H1 (cell line): ENCODE results near the gene PABPN1. TPM values are rescaled to one million over a fixed set of nuclear protein-coding genes. Genes with fewer than 3 reads are reported as not detected.

Experiments used
- CTCF ChIA-PET: fragments of 300-600 bp; sonication (Branson Sonifier 250); formaldehyde crosslinking; loops from one replicate; lab custom pipeline; 2021; ENCODE audit not compliant: partially characterized antibody; lab: Charles Lee
- POLR2A ChIA-PET: fragments of 300-600 bp; sonication (Branson Sonifier 250); formaldehyde crosslinking; loops from one replicate; lab custom pipeline; 2021; ENCODE audit warnings: inconsistent platforms; ENCODE audit not compliant: partially characterized antibody; lab: Charles Lee
- DNase-seq, 2 experiments: peaks; one replicate each; pipeline versions ENCODE4 v3.0.0 to v3.0.0-alpha.2; 2010 to 2022; ENCODE audit warnings: low spot score in 2 of 2, low read depth in 1 of 2, mixed read lengths in 1 of 2
- FAIRE-seq: peaks from 2 replicates; lab custom pipeline; 2011; peaks lifted over from hg19 to GRCh38; lab: Jason Lieb, UNC
- H2AFZ ChIP-seq: 2 replicates; pipeline ENCODE4 v1.8.1; 2012; ENCODE audit warnings: low read length, inconsistent platforms
- H2AK5ac ChIP-seq: 2 replicates; pipeline ENCODE4 v1.6.1; 2013; ENCODE audit warnings: low read depth, low read length
- H2BK120ac ChIP-seq: replicated peaks from 2 replicates; pipeline ENCODE3; 2013; ENCODE audit warnings: low read depth, low read length, inconsistent platforms
- H2BK12ac ChIP-seq: 2 replicates; pipeline ENCODE4 v1.6.1; 2013; ENCODE audit warnings: low read depth, low read length
- H2BK15ac ChIP-seq: 2 replicates; pipeline ENCODE4 v1.6.1; 2013; ENCODE audit warnings: low read length
- H2BK20ac ChIP-seq: 2 replicates; pipeline ENCODE4 v1.6.1; 2013; ENCODE audit warnings: low read length
- H2BK5ac ChIP-seq: 2 replicates; pipeline ENCODE4 v1.6.1; 2013; ENCODE audit warnings: low read depth, low read length
- H3K14ac ChIP-seq: 2 replicates; pipeline ENCODE4 v1.6.1; 2013; ENCODE audit warnings: inconsistent platforms; ENCODE audit not compliant: insufficient read length
- H3K18ac ChIP-seq: 2 replicates; pipeline ENCODE4 v1.6.1; 2013; ENCODE audit warnings: low read length; ENCODE audit errors: extremely low read depth
- H3K23ac ChIP-seq: 2 replicates; pipeline ENCODE4 v1.6.1; 2013; ENCODE audit warnings: inconsistent platforms; ENCODE audit not compliant: insufficient read length
- H3K23me2 ChIP-seq: 2 replicates; pipeline ENCODE4 v1.6.1; 2013; ENCODE audit warnings: low read depth, low read length
- H3K27ac ChIP-seq: 2 replicates; pipeline ENCODE4 v1.6.1; 2011; ENCODE audit warnings: low read depth, low read length, inconsistent platforms
- H3K27me3 ChIP-seq, 4 experiments: replicated peaks in 1 of 4; 1 replicate in 1 of 4; 2 replicates in 3 of 4; pipeline versions ENCODE4 v1.6.1 to v1.8.1; 2011 to 2013; ENCODE audit warnings: low read length in 3 of 4, mild to moderate bottlenecking in 3 of 4, inconsistent platforms in 2 of 4, mixed read lengths in 2 of 4, moderate library complexity in 1 of 4; ENCODE audit not compliant: control insufficient read depth in 3 of 4, insufficient read depth in 3 of 4; ENCODE audit errors: extremely low read depth in 1 of 4
- H3K36me3 ChIP-seq, 4 experiments: 2 replicates each; pipeline versions ENCODE4 v1.6.1 to v1.8.1; 2011 to 2013; ENCODE audit warnings: mild to moderate bottlenecking in 4 of 4, low read length in 3 of 4, moderate library complexity in 2 of 4, control low read depth in 1 of 4, inconsistent platforms in 1 of 4; ENCODE audit not compliant: insufficient read depth in 4 of 4, control insufficient read depth in 2 of 4
- H3K4ac ChIP-seq: replicated peaks from 2 replicates; pipeline ENCODE3; 2013; ENCODE audit warnings: low read length, low read depth, mixed read lengths, inconsistent platforms; ENCODE audit not compliant: insufficient read length
- H3K4me1 ChIP-seq, 4 experiments: replicated peaks in 1 of 4; 1 replicate in 1 of 4; 2 replicates in 3 of 4; pipeline versions ENCODE4 v1.6.1 to v1.8.1; 2011 to 2013; ENCODE audit warnings: low read length in 3 of 4, inconsistent platforms in 2 of 4, mixed read lengths in 1 of 4; ENCODE audit not compliant: insufficient read depth in 4 of 4, control insufficient read depth in 3 of 4
- H3K4me2 ChIP-seq, 2 experiments: 2 replicates each; pipeline versions ENCODE4 v1.6.1 to v1.8.1; 2011 to 2013; ENCODE audit warnings: low read depth in 2 of 2, low read length in 2 of 2, control low read depth in 1 of 2, inconsistent platforms in 1 of 2, mild to moderate bottlenecking in 1 of 2; ENCODE audit not compliant: insufficient read depth in 1 of 2
- H3K4me3 ChIP-seq, 4 experiments: fragments of 200-600, 300-600 bp in 1 of 4; sonication (generic), shearing (Covaris generic), sonication (Bioruptor Twin) in 1 of 4; 2 replicates each; pipeline versions ENCODE4 v1.5.1 to v1.8.1; 2011 to 2016; ENCODE audit warnings: low read length in 4 of 4, low read depth in 3 of 4, control low read depth in 2 of 4, inconsistent platforms in 2 of 4, mild to moderate bottlenecking in 2 of 4, mixed read lengths in 1 of 4, moderate library complexity in 1 of 4; ENCODE audit not compliant: insufficient read depth in 2 of 4; ENCODE audit errors: extremely low read depth in 1 of 4
- H3K56ac ChIP-seq: replicated peaks from 2 replicates; pipeline ENCODE3; 2013; ENCODE audit warnings: low read depth, mild to moderate bottlenecking, mixed read lengths, low read length, inconsistent platforms; ENCODE audit not compliant: insufficient read length
- H3K79me1 ChIP-seq: 2 replicates; pipeline ENCODE4 v1.6.1; 2013; ENCODE audit warnings: low read depth, low read length, control low read depth
- H3K79me2 ChIP-seq, 2 experiments: 2 replicates each; pipeline versions ENCODE4 v1.6.1 to v1.8.1; 2012 to 2013; ENCODE audit warnings: low read length in 2 of 2, mild to moderate bottlenecking in 2 of 2, inconsistent platforms in 1 of 2; ENCODE audit not compliant: insufficient read depth in 2 of 2, control insufficient read depth in 1 of 2
- H3K9ac ChIP-seq, 4 experiments: replicated peaks in 1 of 4; 1 replicate in 1 of 4; 2 replicates in 3 of 4; pipeline versions ENCODE4 v1.6.1 to v1.8.1; 2011 to 2013; ENCODE audit warnings: low read depth in 3 of 4, low read length in 3 of 4, control low read depth in 2 of 4, mild to moderate bottlenecking in 2 of 4, moderate library complexity in 2 of 4, inconsistent platforms in 1 of 4; ENCODE audit errors: extremely low read depth in 1 of 4
- H3K9me3 ChIP-seq, 2 experiments: 2 replicates each; pipeline versions ENCODE4 v1.6.1 to v1.8.1; 2012 to 2013; ENCODE audit warnings: mild to moderate bottlenecking in 2 of 2, moderate library complexity in 2 of 2, control low read depth in 1 of 2, inconsistent platforms in 1 of 2, low read depth in 1 of 2, low read length in 1 of 2, mixed read lengths in 1 of 2; ENCODE audit not compliant: insufficient read depth in 2 of 2
- H4K20me1 ChIP-seq, 2 experiments: replicated peaks in 1 of 2; 2 replicates each; pipeline versions ENCODE3 to v1.8.1; 2011 to 2013; ENCODE audit warnings: inconsistent platforms in 2 of 2, low read length in 2 of 2, mild to moderate bottlenecking in 1 of 2; ENCODE audit not compliant: insufficient read depth in 2 of 2, control insufficient read depth in 1 of 2
- H4K5ac ChIP-seq: 2 replicates; pipeline ENCODE4 v1.6.1; 2013; ENCODE audit warnings: low read length, low read depth, mixed read lengths, inconsistent platforms; ENCODE audit not compliant: insufficient read length
- H4K8ac ChIP-seq: 2 replicates; pipeline ENCODE4 v1.8.0; 2013; ENCODE audit warnings: mild to moderate bottlenecking, moderate library complexity, low read length, inconsistent platforms; ENCODE audit not compliant: insufficient read depth; ENCODE audit errors: extremely low read depth
- H4K91ac ChIP-seq: replicated peaks from 2 replicates; pipeline ENCODE3; 2013; ENCODE audit warnings: low read length, mixed read lengths, inconsistent platforms; ENCODE audit not compliant: insufficient read length
- ASH2L ChIP-seq: fragments of 200-600, 300-600 bp; sonication (generic); IDR thresholded peaks from one replicate; pipeline ENCODE4 v1.7.1; 2017; ENCODE audit warnings: low read length
- BCL11A ChIP-seq, 2 experiments: IDR thresholded peaks; one replicate each; pipeline ENCODE4 v1.6.1; 2011; ENCODE audit warnings: low read depth in 2 of 2, low read length in 2 of 2, mild to moderate bottlenecking in 2 of 2
- CBX5 ChIP-seq: fragments of 300-800, 300-1000 bp; sonication (generic); IDR thresholded peaks from 2 replicates; pipeline ENCODE4 v1.7.1; 2016; ENCODE audit warnings: antibody characterized with exemption, low read length, low read depth
- CHD1 ChIP-seq: IDR thresholded peaks from 2 replicates; pipeline ENCODE4 v1.6.1; 2012; ENCODE audit warnings: low read depth, low read length, improper control_type of control experiment
- EGR1 ChIP-seq: IDR thresholded peaks from 2 replicates; pipeline ENCODE4 v1.6.1; 2011; ENCODE audit warnings: low read depth, low read length, borderline replicate concordance
- GABPA ChIP-seq: IDR thresholded peaks from 2 replicates; pipeline ENCODE4 v1.6.1; 2011; ENCODE audit warnings: mild to moderate bottlenecking, low read length, moderate library complexity, borderline replicate concordance; ENCODE audit not compliant: insufficient read depth
- KDM4A ChIP-seq: IDR thresholded peaks from one replicate; pipeline ENCODE4 v1.7.1; 2012; ENCODE audit warnings: low read depth, mild to moderate bottlenecking, moderate library complexity, low read length, inconsistent platforms; ENCODE audit not compliant: severe bottlenecking
- NANOG ChIP-seq: IDR thresholded peaks from 2 replicates; pipeline ENCODE4 v1.6.1; 2011; ENCODE audit warnings: low read length, low read depth, mild to moderate bottlenecking, inconsistent platforms; ENCODE audit not compliant: insufficient read depth, poor library complexity, severe bottlenecking
- PHF8 ChIP-seq: fragments of 200-600 bp; sonication (generic); conservative IDR thresholded peaks from 2 replicates; pipeline ENCODE4 v1.7.1; 2012; ENCODE audit warnings: low read depth, mild to moderate bottlenecking, inconsistent platforms, low read length, moderate library complexity
- RAD21 ChIP-seq, 2 experiments: IDR thresholded peaks in 1 of 2; conservative IDR thresholded peaks in 1 of 2; 2 replicates each; pipeline ENCODE4 v1.6.1; 2011; ENCODE audit warnings: low read depth in 2 of 2, low read length in 2 of 2, improper control_type of control experiment in 1 of 2, inconsistent platforms in 1 of 2, mild to moderate bottlenecking in 1 of 2, moderate library complexity in 1 of 2
- RNF2 ChIP-seq: fragments of 200-900, 300-1000 bp; sonication (generic); IDR thresholded peaks from 2 replicates; pipeline ENCODE4 v1.7.1; 2016; ENCODE audit warnings: borderline replicate concordance, low read depth, mild to moderate bottlenecking, antibody characterized with exemption, low read length; ENCODE audit not compliant: poor library complexity, severe bottlenecking; ENCODE audit errors: missing control alignments
- SP2 ChIP-seq: IDR thresholded peaks from 2 replicates; pipeline ENCODE4 v1.6.1; 2012; ENCODE audit warnings: mild to moderate bottlenecking, low read length, inconsistent platforms
- TBP ChIP-seq: IDR thresholded peaks from 2 replicates; pipeline ENCODE4 v1.6.1; 2011; ENCODE audit warnings: low read depth, low read length, improper control_type of control experiment
- WGBS, 2 experiments: shearing (Covaris generic) in 1 of 2; methylation state at CpG; one replicate each; pipeline versions ENCODE4 v1.1.6 to v1.1.7; 2013 to 2015; ENCODE audit warnings: low lambda C conversion rate in 2 of 2, mixed read lengths in 2 of 2, inconsistent platforms in 1 of 2, low coverage in 1 of 2, missing lambda C conversion rate in 1 of 2; ENCODE audit not compliant: insufficient replicate concordance in 2 of 2, insufficient coverage in 1 of 2, insufficient read length in 1 of 2; ENCODE audit errors: extremely low coverage in 1 of 2, missing lambda C conversion rate in 1 of 2; 5-methylcytosine and 5-hydroxymethylcytosine counted together
- polyA plus RNA-seq, 7 experiments: library from polyadenylated mRNA; depleted of rRNA in 3 of 7; stranded (reverse) in 5 of 7; unstranded in 2 of 7; fragments of >200 nt in 5 of 7; fragments of 200-250 nt in 2 of 7; gene quantifications; 1 replicate in 5 of 7; 2 replicates in 1 of 7; 4 replicates in 1 of 7; pipeline versions ENCODE4 v1.2.1 to v1.2.3, GENCODE V29; 2011 to 2013; ENCODE audit warnings: missing spikeins in 2 of 7, mixed read lengths in 2 of 7
- total RNA-seq: library from RNA; stranded (reverse); fragmentation: NEBNext Ultra II Directional; extraction: Animal tissue kit (Norgen Biotek cat#: 25700); gene quantifications from 2 replicates; pipeline ENCODE4 v1.2.1, GENCODE V29; 2021

The PABPN1 gene
- total and polyA plus RNA-seq, 2 of the 8 experiments (the other 6 are each of a cell fraction or from before 2014, with no cell fraction given), result 300 to 331 TPM

GRCh38 chr14:23277189-23277588, 44.1 kb upstream of the PABPN1 start:
- Histone ChIP-seq H3K27me3 (peaks cover 0 to 13% (median 6%) of the 10 kb centered on the region in 4 experiments; a peak in 4 of 7 replicates), H3K4ac (no peak overlapping the region), H2BK5ac (no peak overlapping the region), H2BK20ac (no peak overlapping the region), H4K91ac (no peak overlapping the region), H4K8ac (no peak overlapping the region), H3K23me2 (no peaks in the 10 kb centered on the region; the same call in 1 of the 2 replicates), H3K4me2 (no peak overlapping the region), H3K9me3 (no peaks in the 10 kb centered on the region), H3K9ac (no peak overlapping the region), H3K56ac (no peak overlapping the region), H3K36me3 (no peaks in the 10 kb centered on the region), H4K5ac (no peak overlapping the region), H4K20me1 (peaks cover 2 to 5% of the 10 kb centered on the region in 2 experiments), H2BK15ac (no peak overlapping the region), H3K79me2 (no peaks in the 10 kb centered on the region), H2AFZ (no peak overlapping the region), H2BK12ac (no peak overlapping the region), H3K4me1 (peaks cover 2 to 7% (median 5%) of the 10 kb centered on the region in 4 experiments; a peak in 4 of 7 replicates), H3K14ac (no peak overlapping the region), H2AK5ac (no peak overlapping the region), H3K18ac (no peak overlapping the region), H3K27ac (no peak overlapping the region), H2BK120ac (no peak overlapping the region), H3K23ac (no peak overlapping the region), H3K79me1 (no peaks in the 10 kb centered on the region), H3K4me3 (no peak overlapping the region)
- ChIA-PET POLR2A (interaction anchor here (1.1 to 2.2 kb wide), 4 partner anchors 10 to 50 kb away, joined by 3 to 11 read pairs (median 4); partner anchors contain the start of gene PPP1R3E), CTCF (interaction anchor here (0.5 to 4.9 kb wide), 10 partner anchors 11 to 767 kb away, joined by 3 to 42 read pairs (median 4); no protein-coding TSS in a partner anchor)
- 91% methylated on average over 3 of the region's 3 CpGs; no CpG with 5 or more reads in 1 of the 2 experiments for whole genome bisulfite sequencing, 2 experiments
- DNase-seq (no peak), FAIRE-seq (no peak)
- TF ChIP-seq ASH2L, result no peak
- TF ChIP-seq CBX5, result no peak
- TF ChIP-seq PHF8, result no peak
- no peak for TF ChIP-seq KDM4A
- no peak for TF ChIP-seq SP2
- no peak for TF ChIP-seq NANOG
- TF ChIP-seq RNF2, result no peak
- no peak for TF ChIP-seq TBP
- TF ChIP-seq GABPA, result no peak
- TF ChIP-seq CHD1, result no peak
- no peak for TF ChIP-seq RAD21 (IDR thresholded peaks at IDR 0.05 in 1 of 2, conservative IDR thresholded peaks at IDR 0.05 in 1 of 2; ENCODE audit: low read depth in 2 of 2, low read length in 2 of 2)
- no peak for TF ChIP-seq EGR1
- no peak for TF ChIP-seq BCL11A (IDR thresholded peaks at IDR 0.05; ENCODE audit: low read depth in 2 of 2, low read length in 2 of 2)
